Ectodermal cell (in vitro differentiated cells): ENCODE data around the gene TMEM178A.
"Not testable (repeated sequence)": the region's sequence is repeated elsewhere in the genome, so short reads cannot be mapped to it uniquely, and the experiment has no call there.

Experiments used
- H3K27ac ChIP-seq: 2 replicates; pipeline ENCODE4 v1.7.0; 2013; ENCODE audit warnings: mild to moderate bottlenecking, low read depth, low read length; ENCODE audit not compliant: insufficient read depth, poor library complexity, severe bottlenecking
- H3K27me3 ChIP-seq: 2 replicates; pipeline ENCODE4 v1.7.0; 2013; ENCODE audit warnings: mild to moderate bottlenecking, low read length; ENCODE audit not compliant: insufficient read depth, control insufficient read depth, poor library complexity, severe bottlenecking
- H3K36me3 ChIP-seq: one replicate; pipeline ENCODE4 v1.7.0; 2013; ENCODE audit warnings: low read length; ENCODE audit not compliant: control insufficient read depth, insufficient read depth
- H3K4me1 ChIP-seq: one replicate; pipeline ENCODE4 v1.7.0; 2013; ENCODE audit warnings: low read length; ENCODE audit not compliant: control insufficient read depth, insufficient read depth
- H3K4me3 ChIP-seq: 2 replicates; pipeline ENCODE4 v1.7.0; 2013; ENCODE audit warnings: low read depth, low read length, control low read depth; ENCODE audit not compliant: insufficient read depth
- H3K9me3 ChIP-seq: 2 replicates; pipeline ENCODE4 v1.7.0; 2013; ENCODE audit warnings: mild to moderate bottlenecking, low read length, moderate library complexity; ENCODE audit not compliant: control insufficient read depth
- WGBS, 2 experiments: methylation state at CpG; one replicate each; pipeline ENCODE4 v1.1.7; 2013; ENCODE audit warnings: missing lambda C conversion rate in 2 of 2; 5-methylcytosine and 5-hydroxymethylcytosine counted together

Gene TMEM178A

GRCh38 chr2:39646267-39646666, 19.4 kb upstream of the TMEM178A start:
- no peak overlapping the region for H3K27ac ChIP-seq
- H3K27me3 ChIP-seq = no peaks in the 10 kb centered on the region
- 94 to 100% methylated on average over 1 of the region's 1 CpG for WGBS, 2 experiments
- H3K36me3 ChIP-seq = no peaks in the 10 kb centered on the region
- H3K9me3 ChIP-seq = no peaks in the 10 kb centered on the region
- H3K4me3 ChIP-seq = no peak overlapping the region
- no peaks in the 10 kb centered on the region for H3K4me1 ChIP-seq

- 85 to 95% methylated on average over 2 of the region's 3 CpGs for WGBS, 2 experiments
- H3K4me1 ChIP-seq = no peaks in the 10 kb centered on the region
- H3K27ac ChIP-seq = no peak overlapping the region
- H3K9me3 ChIP-seq = no peaks in the 10 kb centered on the region
- H3K36me3 ChIP-seq = no peaks in the 10 kb centered on the region
- H3K4me3 ChIP-seq = no peak overlapping the region
- H3K27me3 ChIP-seq = no peaks in the 10 kb centered on the region
Measured at GRCh38 chr2:39647104-39647765, 18.5 kb upstream of the TMEM178A start.

- no peak overlapping the region for H3K4me3 ChIP-seq
- no peaks in the 10 kb centered on the region for H3K9me3 ChIP-seq
- no peaks in the 10 kb centered on the region for H3K36me3 ChIP-seq
- H3K27me3 ChIP-seq = no peaks in the 10 kb centered on the region
- no peaks in the 10 kb centered on the region for H3K4me1 ChIP-seq
- no peak overlapping the region for H3K27ac ChIP-seq
Measured at GRCh38 chr2:39648580-39648979, 17.1 kb upstream of the TMEM178A start.

- no peaks in the 10 kb centered on the region for H3K27me3 ChIP-seq
- H3K4me1 ChIP-seq = no peaks in the 10 kb centered on the region
- H3K36me3 ChIP-seq = no peaks in the 10 kb centered on the region
- no peaks in the 10 kb centered on the region for H3K9me3 ChIP-seq
- 83 to 100% methylated on average over 2 of the region's 2 CpGs for WGBS, 2 experiments
- no peak overlapping the region for H3K27ac ChIP-seq
- H3K4me3 ChIP-seq = no peak overlapping the region
Measured at GRCh38 chr2:39649511-39649910, 16.2 kb upstream of the TMEM178A start.

GRCh38 chr2:39650468-39650867, 15.2 kb upstream of the TMEM178A start:
- Histone ChIP-seq H3K27me3 (no peaks in the 10 kb centered on the region), H3K36me3 (no peaks in the 10 kb centered on the region), H3K4me1 (no peaks in the 10 kb centered on the region), H3K4me3 (no peak overlapping the region), H3K27ac (no peak overlapping the region), H3K9me3 (no peaks in the 10 kb centered on the region)
- WGBS, 2 experiments = 95 to 96% methylated on average over 3 of the region's 3 CpGs

GRCh38 chr2:39656215-39656614, 9.5 kb upstream of the TMEM178A start:
- H3K27me3 ChIP-seq, H3K4me1 ChIP-seq, H3K9me3 ChIP-seq, H3K27ac ChIP-seq, H3K4me3 ChIP-seq, H3K36me3 ChIP-seq: not testable (repeated sequence)
- WGBS, 2 experiments = 83 to 95% methylated on average over 2 of the region's 2 CpGs

- Histone ChIP-seq H3K27me3 (no peaks in the 10 kb centered on the region), H3K36me3 (no peaks in the 10 kb centered on the region), H3K4me1 (no peaks in the 10 kb centered on the region), H3K4me3 (no peak overlapping the region), H3K9me3 (no peaks in the 10 kb centered on the region), H3K27ac (no peak overlapping the region)
- 89 to 90% methylated on average over 7 of the region's 7 CpGs for WGBS, 2 experiments
Measured at GRCh38 chr2:39657287-39657937, 8.3 kb upstream of the TMEM178A start.

GRCh38 chr2:39658371-39658770, 7.3 kb upstream of the TMEM178A start:
- Histone ChIP-seq H3K9me3 (no peaks in the 10 kb centered on the region), H3K4me1 (no peaks in the 10 kb centered on the region), H3K27ac (no peak overlapping the region), H3K36me3 (no peaks in the 10 kb centered on the region), H3K4me3 (no peak overlapping the region), H3K27me3 (no peaks in the 10 kb centered on the region)
- 89 to 94% methylated on average over 2 of the region's 2 CpGs for WGBS, 2 experiments

GRCh38 chr2:39659765-39660611, 5.7 kb upstream of the TMEM178A start:
- Histone ChIP-seq H3K27me3 (peaks cover 16% of the 10 kb centered on the region), H3K27ac (no peak overlapping the region), H3K4me1 (no peaks in the 10 kb centered on the region), H3K9me3 (no peaks in the 10 kb centered on the region), H3K36me3 (no peaks in the 10 kb centered on the region), H3K4me3 (no peak overlapping the region)
- WGBS, 2 experiments = 87 to 91% methylated on average over 2 of the region's 3 CpGs

GRCh38 chr2:39660612-39661236, 5.0 kb upstream of the TMEM178A start:
- Histone ChIP-seq H3K4me1 (no peaks in the 10 kb centered on the region), H3K27ac (no peak overlapping the region)
- 92 to 97% methylated on average over 3 of the region's 3 CpGs for WGBS, 2 experiments

More at GRCh38 chr2:39660612-39661236, 5.0 kb upstream of the TMEM178A start:
- no peak overlapping the region for H3K4me3 ChIP-seq
- peaks cover 21% of the 10 kb centered on the region for H3K27me3 ChIP-seq
- no peaks in the 10 kb centered on the region for H3K36me3 ChIP-seq
- H3K9me3 ChIP-seq = no peaks in the 10 kb centered on the region
